Trophoblast cell (in vitro differentiated cells and primary cell): Measurements from ENCODE around the gene MTMR3.
A peak's percentile ranks its signal among the peaks of the same experiment; 100 is the strongest.

Experiments
- DNase-seq, 2 donors: peaks; one replicate each; pipeline ENCODE4 v3.0.0-alpha.2; 2016
- H2AFZ ChIP-seq: 2 replicates; pipeline ENCODE4 v1.6.1; 2013; ENCODE audit warnings: low read length, moderate library complexity, mild to moderate bottlenecking; ENCODE audit not compliant: insufficient read depth, poor library complexity
- H2AK5ac ChIP-seq: 2 replicates; pipeline ENCODE4 v1.6.1; 2013; ENCODE audit warnings: mild to moderate bottlenecking, low read length
- H2BK120ac ChIP-seq: 2 replicates; pipeline ENCODE4 v1.6.1; 2013; ENCODE audit warnings: low read length, mild to moderate bottlenecking, moderate library complexity; ENCODE audit not compliant: insufficient read depth, poor library complexity
- H2BK12ac ChIP-seq: 2 replicates; pipeline ENCODE4 v1.6.1; 2013; ENCODE audit warnings: mild to moderate bottlenecking, low read length, moderate library complexity
- H2BK5ac ChIP-seq: 2 replicates; pipeline ENCODE4 v1.6.1; 2013; ENCODE audit warnings: low read length, low read depth, moderate library complexity, mild to moderate bottlenecking; ENCODE audit not compliant: poor library complexity
- H3K14ac ChIP-seq: 2 replicates; pipeline ENCODE4 v1.6.1; 2013; ENCODE audit warnings: mild to moderate bottlenecking, low read length
- H3K18ac ChIP-seq: 2 replicates; pipeline ENCODE4 v1.6.1; 2013; ENCODE audit warnings: mild to moderate bottlenecking, low read length
- H3K23ac ChIP-seq: 2 replicates; pipeline ENCODE4 v1.6.1; 2013; ENCODE audit warnings: low read length
- H3K27ac ChIP-seq: 2 replicates; pipeline ENCODE4 v1.5.1; 2013; ENCODE audit warnings: low read depth, mild to moderate bottlenecking, inconsistent platforms, low read length, moderate library complexity
- H3K27me3 ChIP-seq: 2 replicates; pipeline ENCODE4 v1.6.1; 2013; ENCODE audit warnings: inconsistent platforms, mild to moderate bottlenecking, low read length, moderate library complexity; ENCODE audit not compliant: insufficient read depth
- H3K36me3 ChIP-seq, 2 experiments: 1 replicate in 1 of 2; 2 replicates in 1 of 2; pipeline ENCODE4 v1.6.1; 2013; ENCODE audit warnings: low read length in 2 of 2, mild to moderate bottlenecking in 2 of 2, moderate library complexity in 1 of 2; ENCODE audit not compliant: insufficient read depth in 2 of 2, control insufficient read depth in 1 of 2
- H3K4ac ChIP-seq: 2 replicates; pipeline ENCODE4 v1.6.1; 2013; ENCODE audit warnings: low read depth, mild to moderate bottlenecking, low read length, moderate library complexity
- H3K4me1 ChIP-seq, 2 experiments: 1 replicate in 1 of 2; 2 replicates in 1 of 2; pipeline ENCODE4 v1.6.1; 2013; ENCODE audit warnings: low read length in 2 of 2, mild to moderate bottlenecking in 2 of 2, moderate library complexity in 1 of 2; ENCODE audit not compliant: insufficient read depth in 2 of 2, control insufficient read depth in 1 of 2
- H3K4me2 ChIP-seq: 2 replicates; pipeline ENCODE4 v1.6.1; 2013; ENCODE audit warnings: inconsistent platforms, mild to moderate bottlenecking, low read length, moderate library complexity
- H3K4me3 ChIP-seq: 2 replicates; pipeline ENCODE4 v1.5.1; 2013; ENCODE audit warnings: mild to moderate bottlenecking, low read depth, low read length, inconsistent platforms
- H3K79me1 ChIP-seq: one replicate; pipeline ENCODE4 v1.6.1; 2013; ENCODE audit warnings: low read length
- H3K79me2 ChIP-seq: 2 replicates; pipeline ENCODE4 v1.6.1; 2013; ENCODE audit warnings: low read length, mild to moderate bottlenecking; ENCODE audit not compliant: control insufficient read depth, insufficient read depth, poor library complexity
- H3K9ac ChIP-seq: 2 replicates; pipeline ENCODE4 v1.6.1; 2013; ENCODE audit warnings: mild to moderate bottlenecking, low read length
- H3K9me3 ChIP-seq: 2 replicates; pipeline ENCODE4 v1.6.1; 2013; ENCODE audit warnings: low read depth, mild to moderate bottlenecking, control low read depth, inconsistent platforms, low read length; ENCODE audit not compliant: insufficient read depth
- H4K12ac ChIP-seq: 2 replicates; pipeline ENCODE4 v1.6.1; 2013; ENCODE audit warnings: low read depth, mild to moderate bottlenecking, low read length, moderate library complexity
- H4K8ac ChIP-seq: 2 replicates; pipeline ENCODE4 v1.6.1; 2013; ENCODE audit warnings: low read depth, mild to moderate bottlenecking, low read length, moderate library complexity
- H4K91ac ChIP-seq: one replicate; pipeline ENCODE4 v1.6.1; 2013; ENCODE audit warnings: low read depth, mild to moderate bottlenecking, low read length, moderate library complexity
- WGBS: extraction: QIAGEN DNeasy Blood & Tissue Kit; methylation state at CpG from one replicate; pipeline ENCODE4 v1.1.7; 2013; ENCODE audit warnings: missing lambda C conversion rate; ENCODE audit not compliant: insufficient read length, insufficient coverage; ENCODE audit errors: extremely low coverage; 5-methylcytosine and 5-hydroxymethylcytosine counted together

The MTMR3 gene

GRCh38 chr22:30025221-30025620 lies 142.2 kb downstream of the MTMR3 start:
- WGBS = no CpG with 5 or more reads among the region's 3 CpGs
- Histone ChIP-seq H3K4ac (no peak overlapping the region), H3K23ac (no peak overlapping the region), H3K79me1 (no peaks in the 10 kb centered on the region), H3K4me2 (no peak overlapping the region), H2BK12ac (no peak overlapping the region), H3K9ac (no peak overlapping the region), H3K79me2 (no peaks in the 10 kb centered on the region), H3K18ac (no peak overlapping the region), H2AK5ac (no peak overlapping the region), H3K14ac (no peak overlapping the region), H4K8ac (no peak overlapping the region), H4K12ac (no peak overlapping the region), H3K36me3 (peaks cover 58 to 66% of the 10 kb centered on the region in 2 experiments), H3K4me1 (peaks cover 5% of the 10 kb centered on the region in 2 experiments), H4K91ac (no peak overlapping the region), H3K27me3 (no peaks in the 10 kb centered on the region), H2AFZ (no peak overlapping the region), H2BK120ac (no peak overlapping the region), H3K9me3 (no peaks in the 10 kb centered on the region), H2BK5ac (no peak overlapping the region), H3K4me3 (no peak overlapping the region), H3K27ac (no peak overlapping the region)
- no peak for DNase-seq

- Histone ChIP-seq H2BK120ac (no peak overlapping the region), H2AFZ (no peak overlapping the region), H2AK5ac (no peak overlapping the region), H3K4me2 (no peak overlapping the region), H3K4me3 (no peak overlapping the region), H3K79me2 (no peaks in the 10 kb centered on the region), H3K27ac (no peak overlapping the region), H2BK5ac (no peak overlapping the region), H4K12ac (no peak overlapping the region), H4K8ac (no peak overlapping the region), H3K27me3 (no peaks in the 10 kb centered on the region), H3K9ac (no peak overlapping the region), H3K14ac (no peak overlapping the region), H3K23ac (no peak overlapping the region), H3K18ac (no peak overlapping the region), H3K79me1 (no peaks in the 10 kb centered on the region), H3K9me3 (no peaks in the 10 kb centered on the region), H3K4me1 (peaks cover 5% of the 10 kb centered on the region in 2 experiments), H2BK12ac (no peak overlapping the region), H3K4ac (no peak overlapping the region), H3K36me3 (peaks cover 45 to 51% of the 10 kb centered on the region in 2 experiments), H4K91ac (no peak overlapping the region)
- no peak for DNase-seq
- WGBS = no CpG with 5 or more reads among the region's 2 CpGs
Measured at GRCh38 chr22:30026756-30027155, 143.8 kb downstream of the MTMR3 start.

- Histone ChIP-seq H3K4me2 (no peak overlapping the region), H2BK5ac (no peak overlapping the region), H3K14ac (no peak overlapping the region), H4K91ac (no peak overlapping the region), H3K36me3 (peaks cover 41 to 47% of the 10 kb centered on the region in 2 experiments), H2BK12ac (no peak overlapping the region), H4K8ac (no peak overlapping the region), H3K79me1 (no peaks in the 10 kb centered on the region), H3K4ac (no peak overlapping the region), H3K79me2 (no peaks in the 10 kb centered on the region), H3K18ac (no peak overlapping the region), H2BK120ac (no peak overlapping the region), H3K4me3 (peak overlapping the region; percentile 8), H3K9me3 (no peaks in the 10 kb centered on the region), H3K23ac (no peak overlapping the region), H3K9ac (no peak overlapping the region), H3K4me1 (peaks cover 5% of the 10 kb centered on the region in 2 experiments), H2AFZ (no peak overlapping the region), H3K27me3 (no peaks in the 10 kb centered on the region), H4K12ac (no peak overlapping the region), H2AK5ac (no peak overlapping the region), H3K27ac (no peak overlapping the region)
- no CpG with 5 or more reads among the region's 4 CpGs for WGBS
- DNase-seq = no peak
Measured at GRCh38 chr22:30027169-30027568, 144.2 kb downstream of the MTMR3 start.

GRCh38 chr22:30027791-30028190 lies 144.8 kb downstream of the MTMR3 start:
- H4K8ac ChIP-seq = no peak overlapping the region
- no peak overlapping the region for H3K23ac ChIP-seq
- no peak overlapping the region for H4K12ac ChIP-seq
- no peak overlapping the region for H3K4ac ChIP-seq
- WGBS = no CpG with 5 or more reads among the region's 4 CpGs
- no peak overlapping the region for H3K9ac ChIP-seq
- no peaks in the 10 kb centered on the region for H3K27me3 ChIP-seq
- H2BK12ac ChIP-seq = no peak overlapping the region
- no peak overlapping the region for H3K18ac ChIP-seq
- H3K27ac ChIP-seq = no peak overlapping the region
- H2AK5ac ChIP-seq = no peak overlapping the region
- H3K79me1 ChIP-seq = no peaks in the 10 kb centered on the region
- no peak overlapping the region for H3K4me3 ChIP-seq
- no peak overlapping the region for H3K4me2 ChIP-seq
- H3K9me3 ChIP-seq = no peaks in the 10 kb centered on the region
- peaks cover 37 to 41% of the 10 kb centered on the region in 2 experiments for H3K36me3 ChIP-seq
- no peak for DNase-seq
- peaks cover 5% of the 10 kb centered on the region in 2 experiments for H3K4me1 ChIP-seq
- H4K91ac ChIP-seq = no peak overlapping the region
- H2AFZ ChIP-seq = no peak overlapping the region
- H3K79me2 ChIP-seq = no peaks in the 10 kb centered on the region
- H3K14ac ChIP-seq = no peak overlapping the region
- no peak overlapping the region for H2BK5ac ChIP-seq
- no peak overlapping the region for H2BK120ac ChIP-seq
